ENCODE results near the gene ETAA1.

DNA sequence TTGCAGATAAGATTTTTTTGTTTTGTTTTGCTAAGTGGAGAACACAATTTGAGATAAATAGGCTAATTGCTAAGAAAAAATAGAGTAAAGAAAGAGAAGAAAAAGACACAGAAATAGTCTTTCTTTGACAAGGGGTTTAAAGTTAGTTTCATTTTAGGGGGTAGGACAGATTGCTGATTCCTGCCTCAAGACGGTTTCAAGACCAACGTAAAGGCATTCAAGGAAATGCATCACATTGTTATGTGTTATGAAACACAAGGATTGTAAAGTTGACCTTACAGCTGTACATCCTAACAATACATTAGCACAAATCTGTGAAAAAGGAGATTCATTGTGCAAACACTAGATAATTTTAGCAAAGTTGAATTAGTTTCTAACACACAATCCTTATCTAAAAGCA, 22.7 kb upstream of the ETAA1 start:
- TF ChIP-seq, protein P1, sequence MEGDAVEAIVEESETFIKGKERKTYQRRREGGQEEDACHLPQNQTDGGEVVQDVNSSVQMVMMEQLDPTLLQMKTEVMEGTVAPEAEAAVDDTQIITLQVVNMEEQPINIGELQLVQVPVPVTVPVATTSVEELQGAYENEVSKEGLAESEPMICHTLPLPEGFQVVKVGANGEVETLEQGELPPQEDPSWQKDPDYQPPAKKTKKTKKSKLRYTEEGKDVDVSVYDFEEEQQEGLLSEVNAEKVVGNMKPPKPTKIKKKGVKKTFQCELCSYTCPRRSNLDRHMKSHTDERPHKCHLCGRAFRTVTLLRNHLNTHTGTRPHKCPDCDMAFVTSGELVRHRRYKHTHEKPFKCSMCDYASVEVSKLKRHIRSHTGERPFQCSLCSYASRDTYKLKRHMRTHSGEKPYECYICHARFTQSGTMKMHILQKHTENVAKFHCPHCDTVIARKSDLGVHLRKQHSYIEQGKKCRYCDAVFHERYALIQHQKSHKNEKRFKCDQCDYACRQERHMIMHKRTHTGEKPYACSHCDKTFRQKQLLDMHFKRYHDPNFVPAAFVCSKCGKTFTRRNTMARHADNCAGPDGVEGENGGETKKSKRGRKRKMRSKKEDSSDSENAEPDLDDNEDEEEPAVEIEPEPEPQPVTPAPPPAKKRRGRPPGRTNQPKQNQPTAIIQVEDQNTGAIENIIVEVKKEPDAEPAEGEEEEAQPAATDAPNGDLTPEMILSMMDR (IDR thresholded peaks at IDR 0.05 in 8 of 11, conservative IDR thresholded peaks at IDR 0.05 in 3 of 11), result no peak
- TF ChIP-seq POLR2AphosphoS5 (IDR thresholded peaks at IDR 0.05) (no peak), POLR2A (IDR thresholded peaks at IDR 0.05) (no peak)

Data from spleen (tissue), 7 donors.